C4-2B (cell line): ENCODE data around the gene ZDHHC5.

Experiments used
- CTCF ChIP-seq: fragments of 450-650 bp; conservative IDR thresholded peaks from 2 replicates; pipeline ENCODE4 v1.5.1; 2017; ENCODE audit warnings: mild to moderate bottlenecking
- ZFX ChIP-seq: fragments of 450-650 bp; IDR thresholded peaks from 2 replicates; pipeline ENCODE4 v1.6.1; 2017

DNA sequence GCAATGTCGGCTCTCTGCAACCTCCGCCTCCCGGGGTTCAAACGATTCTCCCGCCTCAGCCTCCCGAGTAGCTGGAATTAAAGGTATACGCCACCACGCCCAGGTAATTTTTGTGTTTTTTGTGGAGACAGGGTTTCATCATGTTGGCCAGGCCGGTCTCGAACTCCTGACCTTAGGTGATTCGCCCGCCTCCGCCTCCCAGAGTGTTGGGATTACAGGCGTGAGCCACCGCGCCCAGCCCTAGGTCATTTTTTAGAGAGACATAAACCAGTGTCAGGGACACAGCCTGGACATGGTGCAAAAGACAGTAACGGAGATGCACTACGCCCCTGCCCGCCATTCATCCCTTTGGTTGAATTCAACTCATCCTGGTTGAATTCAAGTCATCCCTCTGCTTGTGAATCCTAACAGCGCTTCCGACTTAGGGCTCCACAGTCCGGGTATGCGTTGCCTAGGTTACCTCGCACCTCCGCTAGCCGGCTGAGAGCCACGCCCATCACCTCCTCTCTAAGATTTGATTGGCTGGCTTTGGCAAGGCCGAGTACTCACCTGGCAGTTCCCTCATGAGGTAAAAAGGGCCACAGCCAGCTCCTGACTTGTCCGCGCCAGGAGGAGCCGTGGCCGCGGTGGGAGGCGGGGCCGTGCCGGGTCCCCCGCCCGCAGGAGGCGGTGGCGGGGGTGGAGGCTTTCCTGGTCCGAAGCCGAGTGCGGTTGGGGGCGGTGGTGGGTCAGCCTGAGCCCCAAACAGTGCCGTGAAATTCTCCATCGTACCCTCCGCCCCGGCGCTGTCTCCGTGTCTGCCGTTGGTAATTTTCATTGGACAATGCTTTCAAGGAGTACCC is 43.7 kb downstream of the ZDHHC5 start, which contains the start of gene MED19:
- TF ChIP-seq CTCF (no peak), ZFX (no peak)
